Measurements from ENCODE around the gene POU2AF1.
"Not testable (repeated sequence)": the region's sequence is repeated elsewhere in the genome, so short reads cannot be mapped to it uniquely, and the experiment has no call there.

The POU2AF1 gene

GRCh38 chr11:111344032-111344431, 35.0 kb downstream of the POU2AF1 start:
- DNase-seq (ENCODE audit: low spot score): no peak

GRCh38 chr11:111342329-111342728, 36.7 kb downstream of the POU2AF1 start:
- no peak for DNase-seq (ENCODE audit: low spot score)

- no peak for DNase-seq (ENCODE audit: low spot score)
Measured at GRCh38 chr11:111339758-111340388, 39.2 kb downstream of the POU2AF1 start.

- no peak for DNase-seq (ENCODE audit: low spot score)
Measured at GRCh38 chr11:111336582-111337256, 42.4 kb downstream of the POU2AF1 start.

- no peak for DNase-seq (ENCODE audit: low spot score)
Measured at GRCh38 chr11:111336062-111336461, 43.0 kb downstream of the POU2AF1 start.

GRCh38 chr11:111335549-111335948, 43.5 kb downstream of the POU2AF1 start:
- no peak for DNase-seq (ENCODE audit: low spot score)

- DNase-seq (ENCODE audit: low spot score): no peak
Measured at GRCh38 chr11:111334532-111335502, 44.3 kb downstream of the POU2AF1 start.

GRCh38 chr11:111331711-111332479, 47.2 kb downstream of the POU2AF1 start:
- DNase-seq (ENCODE audit: low spot score): no peak

- no peak for DNase-seq (ENCODE audit: low spot score)
Measured at GRCh38 chr11:111330234-111330893, 48.7 kb downstream of the POU2AF1 start.

GRCh38 chr11:111329306-111330204, 49.5 kb downstream of the POU2AF1 start:
- DNase-seq (ENCODE audit: low spot score): no peak

GRCh38 chr11:111327908-111328624, 51.0 kb downstream of the POU2AF1 start:
- no peak for DNase-seq (ENCODE audit: low spot score)

- no peak for DNase-seq (ENCODE audit: low spot score)
Measured at GRCh38 chr11:111326824-111327223, 52.3 kb downstream of the POU2AF1 start.

GRCh38 chr11:111325259-111325658, 53.8 kb downstream of the POU2AF1 start:
- no peak for DNase-seq (ENCODE audit: low spot score)

GRCh38 chr11:111324277-111324720, 54.8 kb downstream of the POU2AF1 start:
- peak; percentile 16 for DNase-seq (ENCODE audit: low spot score)

- DNase-seq (ENCODE audit: low spot score): no peak
Measured at GRCh38 chr11:111322534-111322933, 56.5 kb downstream of the POU2AF1 start.

- DNase-seq (ENCODE audit: low spot score): no peak
Measured at GRCh38 chr11:111320728-111321568, 58.1 kb downstream of the POU2AF1 start.

GRCh38 chr11:111320199-111320598, 58.9 kb downstream of the POU2AF1 start:
- DNase-seq (ENCODE audit: low spot score): not testable (repeated sequence)

- no peak for DNase-seq (ENCODE audit: low spot score)
Measured at GRCh38 chr11:111319296-111319695, 59.8 kb downstream of the POU2AF1 start.

- DNase-seq (ENCODE audit: low spot score): no peak
Measured at GRCh38 chr11:111312076-111312475, 67.0 kb downstream of the POU2AF1 start.
